ELR (cell line): ENCODE measurements around the gene PHF12.
"Not testable (repeated sequence)": the region's sequence is repeated elsewhere in the genome, so short reads cannot be mapped to it uniquely, and the experiment has no call there.

ENCODE experiments used
- DNase-seq: peaks from one replicate; pipeline ENCODE4 v3.0.0-alpha.2; 2015; ENCODE audit warnings: low read depth

The PHF12 gene

GRCh38 chr17:28901866-28902818 is 49.2 kb downstream of the PHF12 start:
- DNase-seq = peak; percentile 59

- no peak for DNase-seq
Measured at GRCh38 chr17:28900986-28901726, 50.2 kb downstream of the PHF12 start.

- no peak for DNase-seq
Measured at GRCh38 chr17:28899212-28899815, 52.0 kb downstream of the PHF12 start.

- DNase-seq = no peak
Measured at GRCh38 chr17:28898527-28898955, 52.8 kb downstream of the PHF12 start.

GRCh38 chr17:28897769-28898526 is 53.4 kb downstream of the PHF12 start:
- no peak for DNase-seq

GRCh38 chr17:28896884-28897768 is 54.2 kb downstream of the PHF12 start, which contains the start of gene FLOT2:
FLOT2 (minus strand) TSS chr17:28897733; CDS start chr17:28897574, 159 bp downstream.
- peak; percentile 58 for DNase-seq

- DNase-seq = peak; percentile 22
Measured at GRCh38 chr17:28896491-28896883, 54.8 kb downstream of the PHF12 start.

- DNase-seq = no peak
Measured at GRCh38 chr17:28895794-28896447, 55.4 kb downstream of the PHF12 start.

GRCh38 chr17:28893248-28894183 is 57.8 kb downstream of the PHF12 start:
- not testable (repeated sequence) for DNase-seq

- DNase-seq = no peak
Measured at GRCh38 chr17:28892024-28892423, 59.3 kb downstream of the PHF12 start.

- DNase-seq = no peak
Measured at GRCh38 chr17:28891201-28891600, 60.1 kb downstream of the PHF12 start.

- DNase-seq = no peak
Measured at GRCh38 chr17:28889996-28890395, 61.3 kb downstream of the PHF12 start.

GRCh38 chr17:28888832-28889231 is 62.5 kb downstream of the PHF12 start:
- DNase-seq = no peak

GRCh38 chr17:28887871-28888471 is 63.3 kb downstream of the PHF12 start:
- DNase-seq = no peak

GRCh38 chr17:28885951-28886350 is 65.4 kb downstream of the PHF12 start:
- no peak for DNase-seq

GRCh38 chr17:28885363-28885762 is 66.0 kb downstream of the PHF12 start:
- no peak for DNase-seq

GRCh38 chr17:28883967-28884702 is 67.2 kb downstream of the PHF12 start:
- DNase-seq = no peak
